ENCODE measurements around the gene FLT1.
A peak's percentile ranks its signal among the peaks of the same experiment; 100 is the strongest.

The FLT1 gene

GRCh38 chr13:28476919-28477708, 17.8 kb downstream of the FLT1 start (continued):
- TF ChIP-seq, protein P1, sequence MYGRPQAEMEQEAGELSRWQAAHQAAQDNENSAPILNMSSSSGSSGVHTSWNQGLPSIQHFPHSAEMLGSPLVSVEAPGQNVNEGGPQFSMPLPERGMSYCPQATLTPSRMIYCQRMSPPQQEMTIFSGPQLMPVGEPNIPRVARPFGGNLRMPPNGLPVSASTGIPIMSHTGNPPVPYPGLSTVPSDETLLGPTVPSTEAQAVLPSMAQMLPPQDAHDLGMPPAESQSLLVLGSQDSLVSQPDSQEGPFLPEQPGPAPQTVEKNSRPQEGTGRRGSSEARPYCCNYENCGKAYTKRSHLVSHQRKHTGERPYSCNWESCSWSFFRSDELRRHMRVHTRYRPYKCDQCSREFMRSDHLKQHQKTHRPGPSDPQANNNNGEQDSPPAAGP (tag by site-specific recombination; IDR thresholded peaks at IDR 0.05) = no peak
- no peak for TF ChIP-seq ZNF2 (tag by site-specific recombination; IDR thresholded peaks at IDR 0.05)
- TF ChIP-seq SP2 (tag by site-specific recombination; IDR thresholded peaks at IDR 0.05) = no peak
- TF ChIP-seq ZNF664 (tag by site-specific recombination; IDR thresholded peaks at IDR 0.05) = no peak
- 0 out of 2 replicates have a peak, but pooled peaks have one; percentile 28 for TF ChIP-seq ZSCAN30 (tag by site-specific recombination; IDR thresholded peaks at IDR 0.05)
- no peak for TF ChIP-seq ZNF555 (tag by site-specific recombination; conservative IDR thresholded peaks at IDR 0.05)
- TF ChIP-seq TCF7L2 (IDR thresholded peaks at IDR 0.05; ENCODE audit: borderline replicate concordance, low read depth, low read length) = no peak
- TF ChIP-seq ZNF837 (tag by site-specific recombination; IDR thresholded peaks at IDR 0.05) = no peak
- TF ChIP-seq ZEB2 (tag by site-specific recombination; IDR thresholded peaks at IDR 0.05) = 0 out of 2 replicates have a peak, but pooled peaks have one; percentile 48
- no peak for TF ChIP-seq ZNF324 (tag by site-specific recombination; IDR thresholded peaks at IDR 0.05)
- TF ChIP-seq, protein P2, sequence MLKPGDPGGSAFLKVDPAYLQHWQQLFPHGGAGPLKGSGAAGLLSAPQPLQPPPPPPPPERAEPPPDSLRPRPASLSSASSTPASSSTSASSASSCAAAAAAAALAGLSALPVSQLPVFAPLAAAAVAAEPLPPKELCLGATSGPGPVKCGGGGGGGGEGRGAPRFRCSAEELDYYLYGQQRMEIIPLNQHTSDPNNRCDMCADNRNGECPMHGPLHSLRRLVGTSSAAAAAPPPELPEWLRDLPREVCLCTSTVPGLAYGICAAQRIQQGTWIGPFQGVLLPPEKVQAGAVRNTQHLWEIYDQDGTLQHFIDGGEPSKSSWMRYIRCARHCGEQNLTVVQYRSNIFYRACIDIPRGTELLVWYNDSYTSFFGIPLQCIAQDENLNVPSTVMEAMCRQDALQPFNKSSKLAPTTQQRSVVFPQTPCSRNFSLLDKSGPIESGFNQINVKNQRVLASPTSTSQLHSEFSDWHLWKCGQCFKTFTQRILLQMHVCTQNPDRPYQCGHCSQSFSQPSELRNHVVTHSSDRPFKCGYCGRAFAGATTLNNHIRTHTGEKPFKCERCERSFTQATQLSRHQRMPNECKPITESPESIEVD (tag by site-specific recombination; IDR thresholded peaks at IDR 0.05) = peak; percentile 17
- 0 out of 2 replicates have a peak, but pooled peaks have one; percentile 33 for TF ChIP-seq FEZF1 (tag by site-specific recombination; IDR thresholded peaks at IDR 0.05)

DNA sequence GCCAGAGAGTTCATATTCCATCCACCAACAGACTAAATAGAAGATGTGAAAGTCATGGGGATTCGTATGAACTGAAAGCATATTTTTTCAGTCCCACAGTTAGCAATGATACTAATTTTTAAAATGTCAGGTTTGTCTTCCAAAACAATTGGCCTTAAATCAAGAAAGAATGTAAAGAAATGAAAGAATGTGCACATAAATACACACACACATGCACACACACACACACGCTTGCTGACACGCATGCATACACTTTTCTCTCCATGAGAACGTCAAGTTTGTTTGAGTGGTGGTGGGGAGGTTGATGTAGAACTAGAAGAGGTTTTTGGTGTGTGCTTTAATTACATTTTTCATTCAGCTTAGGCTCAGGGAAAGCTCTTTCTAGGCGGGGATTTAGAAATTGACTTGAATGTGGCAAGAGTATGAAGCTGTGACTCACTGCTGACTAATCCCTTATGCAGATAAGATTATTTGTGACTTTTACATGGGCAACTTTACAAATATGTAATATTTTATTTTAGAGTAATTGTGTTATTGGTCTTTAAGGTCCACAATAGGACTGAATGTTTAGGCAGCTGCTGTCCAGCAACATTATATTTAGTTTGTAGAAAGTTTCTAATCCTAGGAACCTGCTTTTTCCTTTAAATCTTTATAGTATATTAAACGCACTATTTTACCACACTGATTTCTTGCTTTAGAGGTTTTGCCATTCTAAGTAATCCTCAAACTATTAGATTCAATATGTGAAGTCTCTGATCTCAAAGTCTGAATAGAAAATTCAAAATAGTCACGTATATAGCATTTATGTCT, 18.8 kb downstream of the FLT1 start:
- Histone ChIP-seq H3K27ac (ENCODE audit: extremely low read depth, low read depth, low read length) (no peak overlapping the region; the same call in 1 of the 2 replicates), H3K9me3 (ENCODE audit: control insufficient read depth, insufficient read depth, low read depth, low read length) (no peaks in the 10 kb centered on the region), H3K4me1 (ENCODE audit: control insufficient read depth, insufficient read depth, low read length) (peaks cover 17% of the 10 kb centered on the region), H3K4me3 (ENCODE audit: low read depth, low read length) (no peak overlapping the region), H3K36me3 (ENCODE audit: control insufficient read depth in 2 of 2, insufficient read depth in 1 of 2, low read length in 2 of 2) (no peaks in the 10 kb centered on the region)
- ChIA-PET POLR2A (no interaction called here), CTCF (interaction anchor here (1.0 kb wide), 1 partner anchor 160 kb away, joined by 4 read pairs; no protein-coding TSS in a partner anchor)
- no peak for TF ChIP-seq MYNN (tag by site-specific recombination; IDR thresholded peaks at IDR 0.05; ENCODE audit: borderline replicate concordance)
- no peak for TF ChIP-seq ZNF623 (tag by site-specific recombination; IDR thresholded peaks at IDR 0.05)
- peak; percentile 47; the same call in 1 of the 2 replicates for TF ChIP-seq ZEB2 (tag by site-specific recombination; IDR thresholded peaks at IDR 0.05)
- TF ChIP-seq ZNF629 (tag by site-specific recombination; IDR thresholded peaks at IDR 0.05) = peak; percentile 62
- no peak for TF ChIP-seq RBAK (tag by site-specific recombination; IDR thresholded peaks at IDR 0.05)
- no peak for TF ChIP-seq ZSCAN16 (tag by site-specific recombination; IDR thresholded peaks at IDR 0.05)
- 0 out of 2 replicates have a peak, but pooled peaks have one; percentile 45 for TF ChIP-seq MZF1 (tag by site-specific recombination; IDR thresholded peaks at IDR 0.05; ENCODE audit: borderline replicate concordance)
- peak; percentile 83 for TF ChIP-seq TRIM28 (IDR thresholded peaks at IDR 0.05; ENCODE audit: borderline replicate concordance, low read length)
- TF ChIP-seq SP2 (tag by site-specific recombination; IDR thresholded peaks at IDR 0.05) = no peak
- TF ChIP-seq ZNF530 (tag by site-specific recombination; IDR thresholded peaks at IDR 0.05; ENCODE audit: low read depth) = no peak
- no peak for TF ChIP-seq ZBTB10 (tag by site-specific recombination; IDR thresholded peaks at IDR 0.05)
- no peak for TF ChIP-seq ZNF16 (tag by site-specific recombination; IDR thresholded peaks at IDR 0.05; ENCODE audit: low read depth)
- no peak for TF ChIP-seq ZNF311 (tag by site-specific recombination; IDR thresholded peaks at IDR 0.05; ENCODE audit: borderline replicate concordance)
- TF ChIP-seq ZNF529 (tag by site-specific recombination; IDR thresholded peaks at IDR 0.05; ENCODE audit: insufficient replicate concordance) = no peak
- TF ChIP-seq, protein P2 (tag by site-specific recombination; IDR thresholded peaks at IDR 0.05) = peak; percentile 95
- no peak for TF ChIP-seq REPIN1 (tag by site-specific recombination; IDR thresholded peaks at IDR 0.05; ENCODE audit: low read depth)
- TF ChIP-seq ZNF701 (tag by site-specific recombination; IDR thresholded peaks at IDR 0.05) = no peak
- TF ChIP-seq ZNF544 (tag by site-specific recombination; IDR thresholded peaks at IDR 0.05) = no peak
- TF ChIP-seq ZNF10 (tag by site-specific recombination; IDR thresholded peaks at IDR 0.05) = no peak
